Upper lobe of right lung (tissue), 1 donor: Measurements from ENCODE around the gene MS4A18. TPM values are rescaled to one million over a fixed set of nuclear protein-coding genes. Genes with fewer than 3 reads are reported as not detected.

ENCODE experiments used
- ATAC-seq: fragments of 200-7000 bp; cut with Tn5 transposase; one replicate; pipeline ENCODE4 v1.9.1; 2020; ENCODE audit warnings: mild to moderate bottlenecking, moderate library complexity
- DNase-seq: peaks from one replicate; pipeline ENCODE4 v3.0.0-alpha.2; 2020
- H3K27ac ChIP-seq: fragments of 200-600 bp; one replicate; pipeline ENCODE4 v1.8.0; 2022
- H3K27me3 ChIP-seq: fragments of 200-600 bp; one replicate; pipeline ENCODE4 v1.8.0; 2022; ENCODE audit warnings: mild to moderate bottlenecking
- H3K36me3 ChIP-seq: fragments of 200-600 bp; one replicate; pipeline ENCODE4 v1.8.0; 2022
- H3K4me1 ChIP-seq: fragments of 200-600 bp; one replicate; pipeline ENCODE4 v1.8.0; 2022
- H3K4me3 ChIP-seq: fragments of 200-600 bp; one replicate; pipeline ENCODE4 v1.8.0; 2022; ENCODE audit warnings: mild to moderate bottlenecking
- H3K9me3 ChIP-seq: fragments of 200-600 bp; one replicate; pipeline ENCODE4 v1.8.0; 2022
- CTCF ChIP-seq: fragments of 200-600 bp; IDR thresholded peaks from one replicate; pipeline ENCODE4 v1.8.0; 2022; ENCODE audit warnings: antibody characterized with exemption
- intact Hi-C: fragments of 100-400 bp; cut with DNase I; formaldehyde crosslinking; loops from one replicate; pipeline ENCODE4 v1.11.0; 2022
- total RNA-seq: library from RNA; stranded (reverse); fragmentation: NEBNext Ultra II Directional; extraction: Animal tissue kit (Norgen Biotek cat#: 25700); gene quantifications from one replicate; pipeline ENCODE4 v1.2.1, GENCODE V29; 2021
- donor health status: DM: no; HTN: yes; CAD: no; lungs with severe emphysema.

MS4A18 gene
- total RNA-seq, 1 donor from 2014 or later: not detected

- no peak for TF ChIP-seq CTCF
- Histone ChIP-seq H3K4me3 (no peak overlapping the region), H3K9me3 (no peaks in the 10 kb centered on the region), H3K27ac (no peak overlapping the region), H3K27me3 (peaks cover 16% of the 10 kb centered on the region), H3K36me3 (no peaks in the 10 kb centered on the region), H3K4me1 (no peaks in the 10 kb centered on the region)
- intact Hi-C loops: no loop called here
- DNase-seq (no peak), ATAC-seq (no peak)
These were observed 37.1 kb downstream of the MS4A18 start for GRCh38 chr11:60761436-60762190.

- Histone ChIP-seq H3K9me3 (no peaks in the 10 kb centered on the region), H3K27me3 (peaks cover 29% of the 10 kb centered on the region), H3K4me3 (no peak overlapping the region), H3K36me3 (no peaks in the 10 kb centered on the region), H3K27ac (no peak overlapping the region), H3K4me1 (no peaks in the 10 kb centered on the region)
- TF ChIP-seq CTCF: peak; percentile 38
- DNase-seq (peak; percentile 59), ATAC-seq (peak; percentile 73)
- intact Hi-C loops: no loop called here
These were observed 38.6 kb downstream of the MS4A18 start for GRCh38 chr11:60762851-60763691.

- Histone ChIP-seq H3K4me1 (no peaks in the 10 kb centered on the region), H3K4me3 (no peak overlapping the region), H3K36me3 (no peaks in the 10 kb centered on the region), H3K27me3 (peaks cover 29% of the 10 kb centered on the region), H3K27ac (no peak overlapping the region), H3K9me3 (no peaks in the 10 kb centered on the region)
- intact Hi-C loops: no loop called here
- DNase-seq: no peak
- no peak for TF ChIP-seq CTCF
- peak; percentile 58 for ATAC-seq
These were observed 39.3 kb downstream of the MS4A18 start for GRCh38 chr11:60763692-60764369.

GRCh38 chr11:60764879-60765278 lies 40.4 kb downstream of the MS4A18 start:
- peaks cover 29% of the 10 kb centered on the region for H3K27me3 ChIP-seq
- H3K4me1 ChIP-seq: no peaks in the 10 kb centered on the region
- ATAC-seq (no peak), DNase-seq (no peak)
- no peak overlapping the region for H3K4me3 ChIP-seq
- H3K9me3 ChIP-seq: no peaks in the 10 kb centered on the region
- no peaks in the 10 kb centered on the region for H3K36me3 ChIP-seq
- intact Hi-C loops: no loop called here
- no peak for TF ChIP-seq CTCF
- H3K27ac ChIP-seq: no peak overlapping the region

- H3K27ac ChIP-seq: no peak overlapping the region
- peaks cover 29% of the 10 kb centered on the region for H3K27me3 ChIP-seq
- no peak for TF ChIP-seq CTCF
- H3K36me3 ChIP-seq: no peaks in the 10 kb centered on the region
- DNase-seq (no peak), ATAC-seq (no peak)
- no peaks in the 10 kb centered on the region for H3K4me1 ChIP-seq
- intact Hi-C loops: no loop called here
- H3K4me3 ChIP-seq: no peak overlapping the region
- H3K9me3 ChIP-seq: no peaks in the 10 kb centered on the region
These were observed 40.8 kb downstream of the MS4A18 start for GRCh38 chr11:60765355-60765754.
